Activated T-cell treated with anti-CD3 and anti-CD28 coated beads for 4 hours (primary cell): ENCODE results near the gene CDKN3.
"Not testable (repeated sequence)": the region's sequence is repeated elsewhere in the genome, so short reads cannot be mapped to it uniquely, and the experiment has no call there.

Experiments used
- DNase-seq: peaks from one replicate; pipeline ENCODE4 v3.0.0-alpha.2; 2020

CDKN3 gene

DNA sequence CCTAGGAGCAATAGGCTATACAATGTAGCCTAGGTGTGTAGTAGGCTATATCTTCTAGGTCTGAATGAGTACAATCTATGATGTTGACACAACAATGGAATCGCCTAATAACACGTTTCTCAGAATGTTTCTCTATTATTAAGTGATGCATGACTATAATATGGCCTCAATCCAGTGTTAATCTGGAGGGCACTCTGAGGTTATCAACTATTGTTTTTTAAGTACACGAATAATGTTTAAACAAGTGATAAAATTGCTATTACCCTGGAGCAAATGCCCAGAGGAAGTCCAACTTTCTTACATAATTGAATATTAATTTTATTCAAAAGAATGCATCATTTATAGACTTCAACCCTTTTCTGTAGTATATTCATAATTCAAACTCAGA lies 60.8 kb downstream of the CDKN3 start:
- DNase-seq: no peak

DNA sequence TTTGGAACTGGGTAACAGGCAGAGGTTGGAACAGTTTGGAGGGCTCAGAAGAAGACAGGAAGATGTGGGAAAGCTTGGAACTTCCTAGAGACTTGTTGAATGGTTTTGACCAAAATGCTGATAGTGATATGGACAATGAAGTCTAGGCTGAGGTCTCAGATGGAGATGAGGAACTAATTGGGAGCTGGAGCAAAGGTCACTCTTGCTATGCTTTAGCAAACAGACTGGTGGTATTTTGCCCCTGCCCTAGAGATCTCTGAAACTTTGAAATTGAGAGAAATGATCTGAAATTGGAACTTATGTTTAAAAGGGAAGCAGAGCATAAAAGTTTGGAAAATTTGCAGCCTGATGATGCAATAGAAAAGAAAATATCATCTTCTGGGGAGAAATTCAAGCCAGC lies 61.7 kb downstream of the CDKN3 start:
- not testable (repeated sequence) for DNase-seq

DNA sequence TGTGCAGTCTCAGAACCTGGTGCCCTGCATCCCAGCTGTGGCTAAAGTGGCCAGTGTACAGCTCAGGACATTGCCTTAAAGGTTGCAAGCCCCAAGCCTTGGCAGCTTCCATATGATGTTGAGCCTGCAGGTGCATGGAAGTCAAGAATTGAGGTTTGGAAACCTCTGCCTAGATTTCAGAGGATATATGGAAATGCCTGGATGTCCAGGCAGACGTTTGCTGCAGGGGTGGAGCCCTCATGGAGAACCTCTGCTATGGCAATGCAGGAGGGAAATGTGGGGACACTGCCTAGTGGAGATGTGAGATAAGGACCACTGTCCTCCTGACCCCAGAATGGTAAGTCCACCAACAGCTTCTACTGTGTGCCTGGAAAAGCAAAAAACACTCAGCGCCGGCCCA lies 62.3 kb downstream of the CDKN3 start:
- no peak for DNase-seq

DNA sequence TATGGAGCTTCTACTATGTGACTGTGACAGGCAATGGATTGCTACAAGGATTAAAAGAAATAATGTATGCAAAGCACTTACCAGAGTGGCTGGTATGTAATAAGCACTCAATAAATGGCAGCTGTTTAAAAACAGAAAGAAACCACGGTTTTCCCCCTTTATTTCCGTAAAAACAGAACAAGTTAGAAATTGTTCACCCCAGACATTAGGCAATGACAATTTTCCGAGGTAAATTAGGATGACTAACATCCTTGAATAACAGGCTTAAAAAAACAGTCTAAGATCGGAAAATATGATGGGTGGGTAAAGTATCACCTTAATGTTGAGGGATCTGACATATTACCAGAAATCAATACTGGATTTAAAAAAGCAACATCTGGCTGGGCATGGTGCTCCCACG lies 65.2 kb downstream of the CDKN3 start:
- DNase-seq: no peak

DNA sequence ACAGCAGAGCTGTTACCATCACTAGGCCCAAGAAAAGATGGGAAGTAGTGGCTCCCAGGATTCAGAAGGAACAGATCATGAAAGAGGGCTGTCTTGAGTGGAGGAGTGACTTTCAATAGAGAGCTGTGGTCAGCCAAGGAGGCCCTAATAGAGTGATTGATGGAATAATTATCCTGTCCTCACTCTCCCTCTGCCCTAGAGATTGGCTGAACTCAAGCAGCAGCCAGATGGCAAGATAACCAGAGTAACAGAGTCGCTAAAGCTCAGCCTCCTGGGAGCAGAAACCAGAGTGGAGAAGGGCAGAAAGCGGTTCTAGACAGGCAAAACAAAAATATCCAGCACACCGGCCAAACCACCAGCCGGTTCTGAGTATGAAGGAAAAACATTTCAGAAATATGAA lies 68.8 kb downstream of the CDKN3 start:
- no peak for DNase-seq

DNA sequence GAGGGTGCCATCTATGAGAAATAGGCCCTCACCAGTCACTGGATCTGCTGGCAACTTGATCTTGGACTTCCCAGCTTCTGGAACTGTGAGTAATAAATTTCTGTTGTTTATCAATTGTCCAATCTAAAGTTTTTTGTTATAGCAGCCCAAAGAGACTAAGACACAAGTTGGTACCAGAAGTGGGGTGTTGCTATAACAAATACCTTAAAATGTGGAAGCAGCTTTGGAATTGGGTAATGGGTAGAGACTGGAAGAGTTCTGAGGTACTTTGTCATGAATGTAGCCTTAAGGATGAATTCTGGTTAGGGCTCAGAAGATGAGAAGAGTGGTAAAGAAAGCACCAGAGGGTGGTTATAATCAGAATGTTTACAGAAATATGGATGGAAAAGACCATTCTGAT lies 70.5 kb downstream of the CDKN3 start:
- no peak for DNase-seq
